Activated naive CD8-positive, alpha-beta T cell treated with anti-CD3 and anti-CD28 coated beads, Interleukin-2, amount 50 U/mL, for 24 hours (primary cell): Measurements from ENCODE around the gene GPSM1.

Source experiments
- ATAC-seq: fragments of 150-1000 bp; cut with Tn5 transposase; one replicate; pipeline ENCODE4 v1.10.0; 2021
- DNase-seq: peaks from one replicate; pipeline ENCODE4 v3.0.0; 2021
- H3K27ac Mint-ChIP-seq: one replicate; pipeline ENCODE4 v1.8.0; 2021; ENCODE audit warnings: mild to moderate bottlenecking, mixed read lengths
- H3K27me3 Mint-ChIP-seq: one replicate; pipeline ENCODE4 v1.8.0; 2021; ENCODE audit warnings: mixed read lengths
- H3K36me3 Mint-ChIP-seq: one replicate; pipeline ENCODE4 v1.8.0; 2021; ENCODE audit warnings: low read depth, mixed read lengths
- H3K4me1 Mint-ChIP-seq: one replicate; pipeline ENCODE4 v1.8.0; 2021; ENCODE audit warnings: mixed read lengths
- H3K4me3 Mint-ChIP-seq: one replicate; pipeline ENCODE4 v1.8.0; 2021; ENCODE audit warnings: mild to moderate bottlenecking, moderate library complexity, mixed read lengths
- H3K9me3 Mint-ChIP-seq: one replicate; pipeline ENCODE4 v1.8.0; 2021; ENCODE audit warnings: mixed read lengths

Gene GPSM1

GRCh38 chr9:136335296-136336155, 8.2 kb downstream of the GPSM1 start:
- H3K36me3 Mint-ChIP-seq = no peaks in the 10 kb centered on the region
- no peaks in the 10 kb centered on the region for H3K9me3 Mint-ChIP-seq
- no peaks in the 10 kb centered on the region for H3K4me1 Mint-ChIP-seq
- no peaks in the 10 kb centered on the region for H3K27me3 Mint-ChIP-seq
- ATAC-seq (no peak), DNase-seq (no peak)
- no peak overlapping the region for H3K27ac Mint-ChIP-seq
- no peak overlapping the region for H3K4me3 Mint-ChIP-seq

GRCh38 chr9:136336156-136336870, 9.0 kb downstream of the GPSM1 start:
- H3K27ac Mint-ChIP-seq = no peak overlapping the region
- H3K27me3 Mint-ChIP-seq = no peaks in the 10 kb centered on the region
- no peak for DNase-seq

GRCh38 chr9:136336881-136337280, 9.5 kb downstream of the GPSM1 start:
- no peak for ATAC-seq
- no peak overlapping the region for H3K4me3 Mint-ChIP-seq
- no peaks in the 10 kb centered on the region for H3K27me3 Mint-ChIP-seq
- no peaks in the 10 kb centered on the region for H3K4me1 Mint-ChIP-seq
- no peaks in the 10 kb centered on the region for H3K36me3 Mint-ChIP-seq
- no peaks in the 10 kb centered on the region for H3K9me3 Mint-ChIP-seq
- no peak for DNase-seq
- H3K27ac Mint-ChIP-seq = no peak overlapping the region

More at GRCh38 chr9:136336156-136336870, 9.0 kb downstream of the GPSM1 start:
- Mint-ChIP-seq H3K9me3 (no peaks in the 10 kb centered on the region), H3K4me3 (no peak overlapping the region), H3K36me3 (no peaks in the 10 kb centered on the region), H3K4me1 (no peaks in the 10 kb centered on the region)
- no peak for ATAC-seq

GRCh38 chr9:136337416-136338395, 10.4 kb downstream of the GPSM1 start:
- no peak for DNase-seq
- H3K27ac Mint-ChIP-seq = no peak overlapping the region
- no peaks in the 10 kb centered on the region for H3K36me3 Mint-ChIP-seq
- H3K9me3 Mint-ChIP-seq = no peaks in the 10 kb centered on the region
- no peaks in the 10 kb centered on the region for H3K4me1 Mint-ChIP-seq
- no peak for ATAC-seq
- H3K4me3 Mint-ChIP-seq = no peak overlapping the region
- H3K27me3 Mint-ChIP-seq = no peaks in the 10 kb centered on the region

- no peaks in the 10 kb centered on the region for H3K36me3 Mint-ChIP-seq
- no peaks in the 10 kb centered on the region for H3K4me1 Mint-ChIP-seq
- no peak overlapping the region for H3K4me3 Mint-ChIP-seq
- DNase-seq (no peak), ATAC-seq (no peak)
- no peaks in the 10 kb centered on the region for H3K27me3 Mint-ChIP-seq
- no peaks in the 10 kb centered on the region for H3K9me3 Mint-ChIP-seq
- no peak overlapping the region for H3K27ac Mint-ChIP-seq
These were observed 11.2 kb downstream of the GPSM1 start for GRCh38 chr9:136338511-136338910.

GRCh38 chr9:136339173-136339957, 12.0 kb downstream of the GPSM1 start:
- H3K27ac Mint-ChIP-seq = no peak overlapping the region

GRCh38 chr9:136339958-136340310, 12.6 kb downstream of the GPSM1 start:
- Mint-ChIP-seq H3K4me3 (no peak overlapping the region), H3K4me1 (no peaks in the 10 kb centered on the region), H3K36me3 (no peaks in the 10 kb centered on the region), H3K27me3 (no peaks in the 10 kb centered on the region), H3K9me3 (no peaks in the 10 kb centered on the region), H3K27ac (no peak overlapping the region)
- DNase-seq (no peak), ATAC-seq (no peak)

More at GRCh38 chr9:136339173-136339957, 12.0 kb downstream of the GPSM1 start:
- H3K4me3 Mint-ChIP-seq = no peak overlapping the region
- DNase-seq (peak; percentile 52), ATAC-seq (no peak)
- no peaks in the 10 kb centered on the region for H3K36me3 Mint-ChIP-seq
- H3K9me3 Mint-ChIP-seq = no peaks in the 10 kb centered on the region
- no peaks in the 10 kb centered on the region for H3K4me1 Mint-ChIP-seq
- no peaks in the 10 kb centered on the region for H3K27me3 Mint-ChIP-seq

GRCh38 chr9:136340356-136341041, 13.2 kb downstream of the GPSM1 start:
- no peak overlapping the region for H3K4me3 Mint-ChIP-seq
- no peaks in the 10 kb centered on the region for H3K4me1 Mint-ChIP-seq
- ATAC-seq = no peak
- no peaks in the 10 kb centered on the region for H3K36me3 Mint-ChIP-seq
- DNase-seq = no peak
- H3K27me3 Mint-ChIP-seq = no peaks in the 10 kb centered on the region
- H3K9me3 Mint-ChIP-seq = no peaks in the 10 kb centered on the region
- no peak overlapping the region for H3K27ac Mint-ChIP-seq

GRCh38 chr9:136341042-136341655, 13.8 kb downstream of the GPSM1 start:
- no peaks in the 10 kb centered on the region for H3K4me1 Mint-ChIP-seq
- no peak for DNase-seq
- no peaks in the 10 kb centered on the region for H3K9me3 Mint-ChIP-seq
- no peak overlapping the region for H3K4me3 Mint-ChIP-seq
- no peaks in the 10 kb centered on the region for H3K36me3 Mint-ChIP-seq
- ATAC-seq = no peak
- no peak overlapping the region for H3K27ac Mint-ChIP-seq
- H3K27me3 Mint-ChIP-seq = no peaks in the 10 kb centered on the region

- DNase-seq (no peak), ATAC-seq (no peak)
- Mint-ChIP-seq H3K4me1 (no peaks in the 10 kb centered on the region), H3K36me3 (no peaks in the 10 kb centered on the region), H3K9me3 (no peaks in the 10 kb centered on the region), H3K27me3 (no peaks in the 10 kb centered on the region), H3K4me3 (no peak overlapping the region), H3K27ac (no peak overlapping the region)
These were observed 14.4 kb downstream of the GPSM1 start for GRCh38 chr9:136341769-136342168.

- no peak overlapping the region for H3K27ac Mint-ChIP-seq
- H3K36me3 Mint-ChIP-seq = no peaks in the 10 kb centered on the region
- no peaks in the 10 kb centered on the region for H3K4me1 Mint-ChIP-seq
- no peak for ATAC-seq
- DNase-seq = peak; percentile 79
- no peaks in the 10 kb centered on the region for H3K9me3 Mint-ChIP-seq
- H3K4me3 Mint-ChIP-seq = no peak overlapping the region
- no peaks in the 10 kb centered on the region for H3K27me3 Mint-ChIP-seq
These were observed 15.1 kb downstream of the GPSM1 start for GRCh38 chr9:136342181-136343120.

- H3K9me3 Mint-ChIP-seq = no peaks in the 10 kb centered on the region
- H3K36me3 Mint-ChIP-seq = no peaks in the 10 kb centered on the region
- no peak overlapping the region for H3K27ac Mint-ChIP-seq
- no peaks in the 10 kb centered on the region for H3K4me1 Mint-ChIP-seq
- no peaks in the 10 kb centered on the region for H3K27me3 Mint-ChIP-seq
- ATAC-seq = no peak
- no peak for DNase-seq
- no peak overlapping the region for H3K4me3 Mint-ChIP-seq
These were observed 16.0 kb downstream of the GPSM1 start for GRCh38 chr9:136343121-136343883.
